Uterus (tissue), 2 donors: ENCODE results near the gene MCTP2.

Source experiments
- POLR2A ChIP-seq, 2 donors: fragments of 450-650 bp; IDR thresholded peaks; one replicate each; pipeline ENCODE4 v1.6.1; 2016; ENCODE audit warnings: antibody characterized with exemption in 2 of 2, mild to moderate bottlenecking in 1 of 2, moderate library complexity in 1 of 2
- TF ChIP-seq, protein P1 (sequence below), 4 experiments: fragments of 200-600 bp in 2 of 4; fragments of 450-650 bp in 2 of 4; sonication (generic) in 2 of 4; IDR thresholded peaks; one replicate each; pipeline ENCODE4 v1.5.1; 2016 to 2019; ENCODE audit warnings: antibody characterized with exemption in 4 of 4, mild to moderate bottlenecking in 2 of 4, moderate library complexity in 1 of 4

DNA sequence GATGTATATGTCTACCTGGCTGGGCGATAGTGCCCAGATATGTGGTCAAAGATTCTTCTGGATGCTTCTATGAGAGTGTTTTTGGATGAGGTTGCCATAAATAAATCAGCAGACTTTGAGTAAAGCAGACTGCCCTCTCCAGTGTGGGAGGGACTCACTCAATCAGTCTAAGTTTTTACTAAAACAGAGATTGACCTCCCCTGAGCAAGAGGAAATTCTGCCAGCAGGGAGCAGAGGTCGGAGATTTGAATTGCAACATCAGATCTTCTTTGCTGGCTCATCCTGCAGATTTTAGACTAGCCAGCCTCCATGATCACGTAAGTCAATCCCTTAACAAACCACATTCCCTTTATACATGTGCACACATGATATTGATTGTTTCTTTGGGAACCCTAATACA is 300.9 kb downstream of the MCTP2 start:
- no peak for TF ChIP-seq POLR2A (IDR thresholded peaks at IDR 0.05)
- TF ChIP-seq, protein P1, sequence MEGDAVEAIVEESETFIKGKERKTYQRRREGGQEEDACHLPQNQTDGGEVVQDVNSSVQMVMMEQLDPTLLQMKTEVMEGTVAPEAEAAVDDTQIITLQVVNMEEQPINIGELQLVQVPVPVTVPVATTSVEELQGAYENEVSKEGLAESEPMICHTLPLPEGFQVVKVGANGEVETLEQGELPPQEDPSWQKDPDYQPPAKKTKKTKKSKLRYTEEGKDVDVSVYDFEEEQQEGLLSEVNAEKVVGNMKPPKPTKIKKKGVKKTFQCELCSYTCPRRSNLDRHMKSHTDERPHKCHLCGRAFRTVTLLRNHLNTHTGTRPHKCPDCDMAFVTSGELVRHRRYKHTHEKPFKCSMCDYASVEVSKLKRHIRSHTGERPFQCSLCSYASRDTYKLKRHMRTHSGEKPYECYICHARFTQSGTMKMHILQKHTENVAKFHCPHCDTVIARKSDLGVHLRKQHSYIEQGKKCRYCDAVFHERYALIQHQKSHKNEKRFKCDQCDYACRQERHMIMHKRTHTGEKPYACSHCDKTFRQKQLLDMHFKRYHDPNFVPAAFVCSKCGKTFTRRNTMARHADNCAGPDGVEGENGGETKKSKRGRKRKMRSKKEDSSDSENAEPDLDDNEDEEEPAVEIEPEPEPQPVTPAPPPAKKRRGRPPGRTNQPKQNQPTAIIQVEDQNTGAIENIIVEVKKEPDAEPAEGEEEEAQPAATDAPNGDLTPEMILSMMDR (IDR thresholded peaks at IDR 0.05), result no peak
